Liver (tissue), 9 donors: ENCODE results near the gene DCAF4. TPM values are rescaled to one million over a fixed set of nuclear protein-coding genes. Genes with fewer than 3 reads are reported as not detected.

ENCODE experiments used
- DNase-seq: peaks from one replicate; pipeline ENCODE4 v3.0.0-alpha.2; 2017; ENCODE audit warnings: low spot score
- H3K27ac ChIP-seq, 2 donors: one replicate each; pipeline ENCODE4 v1.7.0; 2013; ENCODE audit warnings: inconsistent platforms in 2 of 2, low read length in 2 of 2, control low read depth in 1 of 2, low read depth in 1 of 2, mild to moderate bottlenecking in 1 of 2
- H3K27me3 ChIP-seq, 4 donors: one replicate each; pipeline versions ENCODE4 v1.6.1 to v1.7.0; 2013; ENCODE audit warnings: low read length in 3 of 4, inconsistent platforms in 1 of 4, mild to moderate bottlenecking in 1 of 4, moderate library complexity in 1 of 4; ENCODE audit not compliant: control insufficient read depth in 4 of 4, insufficient read depth in 4 of 4
- H3K36me3 ChIP-seq, 4 donors: one replicate each; pipeline versions ENCODE4 v1.6.1 to v1.7.0; 2013; ENCODE audit warnings: low read length in 3 of 4, mild to moderate bottlenecking in 3 of 4, low read depth in 1 of 4, moderate library complexity in 1 of 4; ENCODE audit not compliant: control insufficient read depth in 4 of 4, insufficient read depth in 3 of 4
- H3K4me1 ChIP-seq, 4 donors: one replicate each; pipeline versions ENCODE4 v1.6.1 to v1.7.0; 2013; ENCODE audit warnings: low read length in 3 of 4, mild to moderate bottlenecking in 3 of 4, moderate library complexity in 1 of 4; ENCODE audit not compliant: control insufficient read depth in 4 of 4, insufficient read depth in 4 of 4
- H3K4me3 ChIP-seq, 3 donors: one replicate each; pipeline versions ENCODE4 v1.6.1 to v1.7.0; 2013; ENCODE audit warnings: low read length in 3 of 3, control low read depth in 1 of 3, low read depth in 1 of 3, mild to moderate bottlenecking in 1 of 3
- H3K9ac ChIP-seq, 2 donors: one replicate each; pipeline ENCODE4 v1.7.0; 2013; ENCODE audit warnings: low read length in 2 of 2, mild to moderate bottlenecking in 2 of 2, moderate library complexity in 2 of 2, control low read depth in 1 of 2, low read depth in 1 of 2
- H3K9me3 ChIP-seq, 4 donors: one replicate each; pipeline versions ENCODE4 v1.6.1 to v1.7.0; 2013; ENCODE audit warnings: low read length in 3 of 4; ENCODE audit not compliant: control insufficient read depth in 4 of 4
- ATF3 ChIP-seq: IDR thresholded peaks from 2 replicates; pipeline ENCODE4 v1.6.1; 2016; ENCODE audit warnings: antibody characterized with exemption
- CTCF ChIP-seq: fragments of 150-350 bp; IDR thresholded peaks from 2 replicates; pipeline ENCODE4 v1.5.1; 2017; ENCODE audit warnings: improper control_type of control experiment, low read depth, low read length; ENCODE audit not compliant: missing input control
- EGR1 ChIP-seq, 2 donors: IDR thresholded peaks; 2 replicates each; pipeline ENCODE4 v1.6.1; 2016 to 2018; ENCODE audit warnings: antibody characterized with exemption in 2 of 2, low read depth in 2 of 2
- FOXA1 ChIP-seq: IDR thresholded peaks from 2 replicates; pipeline ENCODE4 v1.6.1; 2016; ENCODE audit warnings: antibody characterized with exemption
- FOXA2 ChIP-seq: IDR thresholded peaks from 2 replicates; pipeline ENCODE4 v1.6.1; 2016; ENCODE audit warnings: antibody characterized with exemption
- GABPA ChIP-seq, 2 donors: IDR thresholded peaks in 1 of 2; conservative IDR thresholded peaks in 1 of 2; 2 replicates each; pipeline ENCODE4 v1.6.1; 2016; ENCODE audit warnings: antibody characterized with exemption in 2 of 2, mild to moderate bottlenecking in 1 of 2, moderate library complexity in 1 of 2
- HNF4A ChIP-seq, 2 donors: conservative IDR thresholded peaks; 2 replicates each; pipeline ENCODE4 v1.6.1; 2016; ENCODE audit warnings: antibody characterized with exemption in 2 of 2, mild to moderate bottlenecking in 2 of 2
- HNF4G ChIP-seq: IDR thresholded peaks from 2 replicates; pipeline ENCODE4 v1.6.1; 2016; ENCODE audit warnings: antibody characterized with exemption
- JUND ChIP-seq, 2 donors: IDR thresholded peaks; 2 replicates each; pipeline ENCODE4 v1.6.1; 2016; ENCODE audit warnings: antibody characterized with exemption in 2 of 2
- MAX ChIP-seq: IDR thresholded peaks from 2 replicates; pipeline ENCODE4 v1.6.1; 2016; ENCODE audit warnings: antibody characterized with exemption
- NR2F2 ChIP-seq: IDR thresholded peaks from 2 replicates; pipeline ENCODE4 v1.6.1; 2016; ENCODE audit warnings: antibody characterized with exemption
- RAD21 ChIP-seq, 2 donors: IDR thresholded peaks; 2 replicates each; pipeline ENCODE4 v1.6.1; 2016; ENCODE audit warnings: antibody characterized with exemption in 2 of 2, mild to moderate bottlenecking in 2 of 2
- REST ChIP-seq: IDR thresholded peaks from 2 replicates; pipeline ENCODE4 v1.6.1; 2016; ENCODE audit warnings: antibody characterized with exemption, mild to moderate bottlenecking
- RXRA ChIP-seq, 2 donors: IDR thresholded peaks; 2 replicates each; pipeline ENCODE4 v1.6.1; 2017 to 2018; ENCODE audit warnings: antibody characterized with exemption in 2 of 2, mild to moderate bottlenecking in 1 of 2
- SP1 ChIP-seq: IDR thresholded peaks from 2 replicates; pipeline ENCODE4 v1.6.1; 2018; ENCODE audit warnings: antibody characterized with exemption, mild to moderate bottlenecking
- TAF1 ChIP-seq: conservative IDR thresholded peaks from 2 replicates; pipeline ENCODE4 v1.6.1; 2016; ENCODE audit warnings: antibody characterized with exemption, mild to moderate bottlenecking
- YY1 ChIP-seq: IDR thresholded peaks from 2 replicates; pipeline ENCODE4 v1.6.1; 2016; ENCODE audit warnings: antibody characterized with exemption, mild to moderate bottlenecking
- ZBTB33 ChIP-seq: IDR thresholded peaks from 2 replicates; pipeline ENCODE4 v1.6.1; 2016; ENCODE audit warnings: antibody characterized with exemption
- WGBS: extraction: QIAGEN DNeasy Blood & Tissue Kit; methylation state at CpG from one replicate; pipeline ENCODE4 v1.1.7; 2013; 5-methylcytosine and 5-hydroxymethylcytosine counted together
- polyA plus RNA-seq, 2 donors: library from polyadenylated mRNA; stranded (reverse) in 1 of 2; unstranded in 1 of 2; fragments of 200-250 nt in 1 of 2; fragments of >200 nt in 1 of 2; fragmentation: Nextera tagmentation in 1 of 2; extraction: Ambion mirVana in 1 of 2; gene quantifications; one replicate each; pipeline versions ENCODE4 v1.2.1 to v1.2.3, GENCODE V29; 2013 to 2015
- total RNA-seq, 2 donors: library from RNA; depleted of rRNA; stranded (reverse); fragments of >200 nt; gene quantifications; one replicate each; pipeline ENCODE4 v1.2.3, GENCODE V29; 2014
- donor health status: healthy.
- donor health status: healthy.
- donor health status: healthy.
- donor health status: healthy.
- donor health status: healthy.

DCAF4 gene
- total and polyA plus RNA-seq, 4 donors, result 3.5 to 11.0 (median 6.1) TPM

GRCh38 chr14:72893636-72894322 is 32.5 kb upstream of the DCAF4 start, which contains the start of gene DPF3:
Gene DPF3, minus strand, starts transcription at chr14:72894101. Its CDS starts 13 bp downstream, at chr14:72894088.
- H3K27ac ChIP-seq, result peak within 1 kb of the TSS; percentile 76 to 80
- H3K4me1 ChIP-seq, result peaks cover 3 to 28% (median 15%) of the 10 kb centered on the region in 4 donors
- H3K9me3 ChIP-seq, result no peaks in the 10 kb centered on the region
- H3K4me3 ChIP-seq, result peak within 1 kb of the TSS; percentile 79 to 96 (median 83)
- DNase-seq, result peak; percentile 98
- peak within 1 kb of the TSS; percentile 81 to 95 for H3K9ac ChIP-seq
- no peaks in the 10 kb centered on the region for H3K36me3 ChIP-seq
- TF ChIP-seq JUND (IDR thresholded peaks at IDR 0.05) (peak in 1 of 2 donors; percentile 10), ATF3 (no peak), EGR1 (IDR thresholded peaks at IDR 0.05; ENCODE audit: low read depth in 2 of 2) (peak in 1 of 2 donors; percentile 13), HNF4G (peak; percentile 4), RXRA (IDR thresholded peaks at IDR 0.05) (peak; percentile 52 to 53), YY1 (peak; percentile 93), SP1 (peak; percentile 67), GABPA (IDR thresholded peaks at IDR 0.05 in 1 of 2, conservative IDR thresholded peaks at IDR 0.05 in 1 of 2) (no peak), FOXA1 (no peak), CTCF (no peak), HNF4A (conservative IDR thresholded peaks at IDR 0.05) (peak; percentile 33 to 42), FOXA2 (no peak), TAF1 (peak; percentile 32), MAX (peak; percentile 88), RAD21 (IDR thresholded peaks at IDR 0.05) (peak; percentile 35 to 56), NR2F2 (peak; percentile 71), ZBTB33 (peak; percentile 40), REST (peak; percentile 81)
- no peaks in the 10 kb centered on the region for H3K27me3 ChIP-seq
- WGBS, result under 1% methylated on average over 54 of the region's 54 CpGs
